ENCODE measurements around the gene XRRA1. TPM values are rescaled to one million over a fixed set of nuclear protein-coding genes. Genes with fewer than 3 reads are reported as not detected.

The XRRA1 gene
- total and polyA plus RNA-seq, 2 of the 4 experiments (the other 2 are of a cell fraction) = 5.4 to 6.3 TPM

- H4K8ac ChIP-seq (ENCODE audit: low read depth in 2 of 2, low read length in 2 of 2) = no peak overlapping the region
- no peak overlapping the region for H2AK5ac ChIP-seq (ENCODE audit: low read depth, low read length)
- no peak overlapping the region for H2BK20ac ChIP-seq (ENCODE audit: low read depth, low read length)
- no peak overlapping the region for H3K27ac ChIP-seq (ENCODE audit: insufficient read depth, low read length)
- no peak overlapping the region; the same call in 1 of the 2 replicates for H3K23ac ChIP-seq (ENCODE audit: low read depth, low read length)
- intact Hi-C loops (cut with micrococcal nuclease) = no loop called here
- H4K91ac ChIP-seq (ENCODE audit: insufficient read depth, low read depth, low read length) = no peak overlapping the region
- no peak overlapping the region for H2BK15ac ChIP-seq (ENCODE audit: low read depth, low read length)
- H2BK120ac ChIP-seq (ENCODE audit: low read depth, low read length) = no peak overlapping the region
- WGBS, 2 experiments (ENCODE audit: extremely low coverage in 2 of 2, insufficient read length in 1 of 2) = no CpG with 5 or more reads among the region's 8 CpGs
- peaks cover 2% of the 10 kb centered on the region; the same call in 1 of the 2 replicates for H3K36me3 ChIP-seq (ENCODE audit: control insufficient read depth, insufficient read depth, low read length)
- H3K9me3 ChIP-seq (ENCODE audit: control insufficient read depth, insufficient read depth, low read length) = no peaks in the 10 kb centered on the region
- no peak overlapping the region for H3K14ac ChIP-seq (replicated peaks; ENCODE audit: low read depth, low read length)
- peaks cover 3% of the 10 kb centered on the region for H3K4me1 ChIP-seq (ENCODE audit: control insufficient read depth, insufficient read depth, low read length)
- CTCF ChIA-PET = no interaction called here
- H2AK9ac ChIP-seq (replicated peaks; ENCODE audit: low read depth, low read length, poor library complexity) = no peak overlapping the region
- H3K18ac ChIP-seq (ENCODE audit: low read depth, low read length) = no peak overlapping the region
- ATAC-seq (ENCODE audit: low read depth) = no peak
- no peak overlapping the region for H2BK5ac ChIP-seq (ENCODE audit: low read depth, low read length, poor library complexity, severe bottlenecking)
- no peak overlapping the region for H3K4ac ChIP-seq (ENCODE audit: low read depth, low read length)
- H3K9ac ChIP-seq (ENCODE audit: low read depth, low read length) = no peak overlapping the region
- H4K5ac ChIP-seq (ENCODE audit: low read depth, low read length) = no peak overlapping the region
- peaks cover 5 to 53% of the 10 kb centered on the region in 2 experiments; a peak in 3 of 4 replicates for H3K79me1 ChIP-seq (ENCODE audit: low read depth in 1 of 2, low read length in 2 of 2)
- no peak overlapping the region for H3K56ac ChIP-seq (ENCODE audit: extremely low read depth, insufficient read depth, low read length)
- dilution Hi-C loops (cut with HindIII; ENCODE audit: low sequenced_read_pairs, unreplicated experiment) = no loop called here
- no peak overlapping the region for H2AFZ ChIP-seq (replicated peaks; ENCODE audit: low read length, poor library complexity)
- in situ Hi-C loops (cut with MboI; ENCODE audit: low sequenced_read_pairs) = no loop called here
- TF ChIP-seq POLR2A (IDR thresholded peaks at IDR 0.05; ENCODE audit: low read depth, low read length) (no peak), CHD1 (IDR thresholded peaks at IDR 0.05; ENCODE audit: low read depth, low read length) (no peak), CEBPB (IDR thresholded peaks at IDR 0.05; ENCODE audit: low read depth, low read length) (no peak), FOS (IDR thresholded peaks at IDR 0.05; ENCODE audit: low read depth, low read length) (no peak)
- H4K20me1 ChIP-seq (ENCODE audit: insufficient read depth, low read length) = peaks cover 48% of the 10 kb centered on the region
- DNase-seq = no peak
- H3K4me2 ChIP-seq (ENCODE audit: low read depth, low read length) = no peak overlapping the region
- BruUV-seq (replicated peaks) = no TSS peak
- H3K27me3 ChIP-seq (ENCODE audit: control insufficient read depth, insufficient read depth, low read length) = no peaks in the 10 kb centered on the region
- no peak overlapping the region for H3K4me3 ChIP-seq (ENCODE audit: insufficient read depth, low read depth, low read length)
- POLR2A ChIA-PET (ENCODE audit: unreplicated experiment) = no interaction called here
- H3K9me1 ChIP-seq (ENCODE audit: insufficient read depth, low read length) = peaks cover 6% of the 10 kb centered on the region
These were observed 2.3 kb upstream of the XRRA1 start for GRCh38 chr11:74951226-74951625.
